WERI-Rb-1 (cell line): ENCODE measurements around the gene TRAPPC10.

Experiments used
- DNase-seq: peaks from one replicate; pipeline ENCODE4 v3.0.0-alpha.2; 2020
- H3K27ac ChIP-seq: fragments of 250-450 bp; sonication (Bioruptor Pico); 2 replicates; pipeline ENCODE4 v1.5.1; 2020; ENCODE audit warnings: mild to moderate bottlenecking, moderate library complexity
- H3K27me3 ChIP-seq: fragments of 250-450 bp; sonication (Bioruptor Pico); 2 replicates; pipeline ENCODE4 v1.5.1; 2021; ENCODE audit warnings: mild to moderate bottlenecking, low read depth, moderate library complexity; ENCODE audit not compliant: insufficient read depth, severe bottlenecking
- H3K36me3 ChIP-seq: fragments of 250-450 bp; sonication (Bioruptor Pico); 2 replicates; pipeline ENCODE4 v1.5.1; 2020; ENCODE audit warnings: mild to moderate bottlenecking, moderate library complexity
- H3K4me3 ChIP-seq: 2 replicates; pipeline ENCODE4 v1.5.1; 2011; ENCODE audit warnings: low read depth, mild to moderate bottlenecking, control low read depth, low read length
- H3K9me3 ChIP-seq: fragments of 250-450 bp; sonication (Bioruptor Pico); 2 replicates; pipeline ENCODE4 v1.5.1; 2021; ENCODE audit warnings: mild to moderate bottlenecking, moderate library complexity; ENCODE audit not compliant: severe bottlenecking
- TF ChIP-seq, protein P1 (sequence below): IDR thresholded peaks from 2 replicates; pipeline ENCODE4 v1.5.1; 2011; ENCODE audit warnings: low read depth, mild to moderate bottlenecking, control low read depth, inconsistent platforms, low read length

TRAPPC10 gene

DNA sequence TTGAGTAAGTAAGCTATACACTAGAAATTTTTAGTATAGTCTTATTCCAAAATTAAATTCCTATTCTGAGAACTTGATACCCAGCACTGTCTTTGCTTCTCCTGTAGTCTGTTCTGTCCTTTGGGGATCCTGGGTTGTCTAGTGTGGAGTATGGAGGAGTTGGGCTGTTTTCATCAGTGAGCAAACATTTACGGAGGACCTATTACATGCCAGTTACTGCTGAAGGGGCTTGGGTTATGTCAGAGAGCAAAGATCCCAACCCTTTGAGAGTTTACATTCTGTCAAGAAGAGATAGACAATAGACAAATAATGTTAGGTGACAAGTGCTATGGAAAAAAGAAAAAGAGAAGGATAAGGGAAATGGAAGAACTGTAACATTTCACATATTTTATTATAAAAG lies 9.0 kb downstream of the TRAPPC10 start:
- no peak for DNase-seq
- no peaks in the 10 kb centered on the region for H3K27me3 ChIP-seq
- peak overlapping the region; percentile 26 for H3K4me3 ChIP-seq
- TF ChIP-seq, protein P1, sequence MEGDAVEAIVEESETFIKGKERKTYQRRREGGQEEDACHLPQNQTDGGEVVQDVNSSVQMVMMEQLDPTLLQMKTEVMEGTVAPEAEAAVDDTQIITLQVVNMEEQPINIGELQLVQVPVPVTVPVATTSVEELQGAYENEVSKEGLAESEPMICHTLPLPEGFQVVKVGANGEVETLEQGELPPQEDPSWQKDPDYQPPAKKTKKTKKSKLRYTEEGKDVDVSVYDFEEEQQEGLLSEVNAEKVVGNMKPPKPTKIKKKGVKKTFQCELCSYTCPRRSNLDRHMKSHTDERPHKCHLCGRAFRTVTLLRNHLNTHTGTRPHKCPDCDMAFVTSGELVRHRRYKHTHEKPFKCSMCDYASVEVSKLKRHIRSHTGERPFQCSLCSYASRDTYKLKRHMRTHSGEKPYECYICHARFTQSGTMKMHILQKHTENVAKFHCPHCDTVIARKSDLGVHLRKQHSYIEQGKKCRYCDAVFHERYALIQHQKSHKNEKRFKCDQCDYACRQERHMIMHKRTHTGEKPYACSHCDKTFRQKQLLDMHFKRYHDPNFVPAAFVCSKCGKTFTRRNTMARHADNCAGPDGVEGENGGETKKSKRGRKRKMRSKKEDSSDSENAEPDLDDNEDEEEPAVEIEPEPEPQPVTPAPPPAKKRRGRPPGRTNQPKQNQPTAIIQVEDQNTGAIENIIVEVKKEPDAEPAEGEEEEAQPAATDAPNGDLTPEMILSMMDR: no peak
- no peaks in the 10 kb centered on the region for H3K9me3 ChIP-seq
- no peaks in the 10 kb centered on the region for H3K36me3 ChIP-seq
- peak overlapping the region; percentile 74 for H3K27ac ChIP-seq

DNA sequence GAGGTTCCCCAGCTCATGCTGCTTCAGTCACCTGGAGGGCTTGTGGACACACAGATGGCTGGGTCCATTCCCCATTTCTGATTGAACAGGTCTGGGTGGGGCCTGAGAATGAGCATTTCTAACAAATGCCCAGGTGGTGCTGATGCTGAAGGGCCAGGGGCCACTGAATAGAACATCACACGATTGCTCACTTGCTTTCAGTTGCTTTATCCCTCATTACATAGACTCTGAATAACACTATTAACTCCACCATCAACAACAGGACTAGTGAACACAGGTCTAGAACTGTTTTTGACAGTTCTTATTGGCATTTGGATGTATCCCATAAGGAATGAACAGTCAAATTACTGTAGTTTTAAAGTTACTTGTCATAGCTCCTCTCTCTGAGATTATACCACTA lies 12.1 kb downstream of the TRAPPC10 start:
- Histone ChIP-seq H3K27me3 (no peaks in the 10 kb centered on the region), H3K27ac (no peak overlapping the region), H3K36me3 (no peaks in the 10 kb centered on the region; the same call in 1 of the 2 replicates), H3K9me3 (no peaks in the 10 kb centered on the region), H3K4me3 (no peak overlapping the region)
- TF ChIP-seq, protein P1: no peak
- DNase-seq: no peak

DNA sequence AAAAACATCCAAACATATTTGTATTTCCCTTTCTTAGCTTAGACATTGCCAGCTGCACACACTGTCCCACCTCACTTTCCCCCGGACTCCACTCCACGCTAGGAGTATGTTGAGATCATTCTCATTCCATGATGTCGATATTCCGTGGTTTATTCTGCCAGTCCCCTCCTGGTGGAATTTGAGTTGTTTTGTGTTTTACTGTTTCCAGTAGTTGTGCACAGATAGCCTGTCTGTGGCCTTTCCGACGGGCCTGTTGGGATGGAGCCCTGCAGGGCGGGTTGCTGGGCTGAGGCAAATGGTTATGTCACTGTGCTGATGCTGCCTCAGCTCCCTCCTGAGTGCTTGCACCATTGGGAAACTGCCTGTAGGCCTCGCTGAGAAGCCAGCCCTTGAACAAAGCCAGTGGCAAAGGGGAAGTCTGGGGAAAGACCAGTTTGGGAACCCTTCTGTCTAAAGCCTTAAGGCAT lies 12.8 kb downstream of the TRAPPC10 start:
- TF ChIP-seq, protein P1: no peak
- no peak for DNase-seq
- Histone ChIP-seq H3K4me3 (no peak overlapping the region), H3K27ac (no peak overlapping the region), H3K9me3 (no peaks in the 10 kb centered on the region), H3K36me3 (peaks cover 3% of the 10 kb centered on the region; the same call in 1 of the 2 replicates), H3K27me3 (no peaks in the 10 kb centered on the region)

DNA sequence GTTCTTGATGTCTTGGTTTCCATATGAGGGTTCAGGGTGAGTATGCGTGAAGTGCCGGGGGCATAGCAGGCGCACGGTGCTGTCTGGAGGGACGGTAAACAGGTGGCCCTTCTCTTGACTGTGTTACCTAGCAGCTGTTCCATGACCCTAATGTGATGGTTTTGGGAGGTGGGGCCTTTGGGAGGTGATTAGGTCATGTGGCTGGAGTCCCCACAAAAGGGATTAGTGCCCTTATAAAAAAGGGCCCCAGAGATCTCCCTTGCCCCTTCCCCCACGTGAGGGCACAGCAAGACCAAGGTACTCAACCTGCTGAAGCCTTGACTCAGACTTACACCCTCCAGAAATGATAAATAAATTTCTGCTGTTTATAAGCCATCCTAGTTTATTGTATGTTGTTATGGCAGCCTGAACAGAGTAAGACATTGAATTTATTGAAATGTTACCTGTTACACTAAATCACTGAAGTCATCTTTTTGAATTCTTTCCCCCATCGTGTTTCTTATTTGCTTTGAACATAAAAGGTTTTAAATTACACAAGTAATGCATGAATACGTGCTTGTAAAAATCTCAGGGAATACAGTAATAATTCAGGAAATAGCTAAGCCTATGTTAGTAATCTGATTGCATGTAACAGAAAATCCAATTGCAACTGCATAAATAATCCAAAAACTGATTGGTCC lies 15.6 kb downstream of the TRAPPC10 start:
- no peak for DNase-seq
- TF ChIP-seq, protein P1: no peak
- Histone ChIP-seq H3K27me3 (no peaks in the 10 kb centered on the region), H3K9me3 (no peaks in the 10 kb centered on the region), H3K36me3 (peaks cover 8% of the 10 kb centered on the region), H3K27ac (no peak overlapping the region), H3K4me3 (no peak overlapping the region)

DNA sequence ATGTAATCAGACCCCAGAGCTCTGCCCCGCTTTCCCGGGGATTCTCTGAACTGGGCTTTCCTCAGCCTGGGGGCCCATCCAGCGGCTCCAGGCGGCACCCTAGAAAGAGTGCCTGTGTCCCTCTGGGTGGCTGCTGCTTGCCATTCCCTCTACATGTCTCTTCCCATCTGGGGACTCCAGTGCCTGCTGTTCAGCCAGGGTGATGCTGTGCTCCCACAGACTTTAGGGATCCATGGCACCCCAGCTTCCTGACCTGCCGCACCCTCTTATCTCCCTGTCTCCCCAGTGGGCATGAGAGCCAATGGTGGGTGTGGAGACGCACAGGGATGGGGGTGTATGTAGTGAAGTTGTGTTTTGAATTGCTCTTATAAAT lies 16.2 kb downstream of the TRAPPC10 start:
- no peak for DNase-seq
- Histone ChIP-seq H3K36me3 (peaks cover 13% of the 10 kb centered on the region), H3K27ac (no peak overlapping the region), H3K4me3 (no peak overlapping the region), H3K9me3 (no peaks in the 10 kb centered on the region), H3K27me3 (no peaks in the 10 kb centered on the region)
- TF ChIP-seq, protein P1: no peak
